GM19043 (cell line): ENCODE results near the gene OR56B1.

ENCODE experiments used
- ATAC-seq: cut with Tn5 transposase; IDR thresholded peaks from one replicate; pipeline ENCODE4 v1.9.1; 2021; ENCODE audit warnings: low read depth; ENCODE audit not compliant: unreplicated experiment

Gene OR56B1

DNA sequence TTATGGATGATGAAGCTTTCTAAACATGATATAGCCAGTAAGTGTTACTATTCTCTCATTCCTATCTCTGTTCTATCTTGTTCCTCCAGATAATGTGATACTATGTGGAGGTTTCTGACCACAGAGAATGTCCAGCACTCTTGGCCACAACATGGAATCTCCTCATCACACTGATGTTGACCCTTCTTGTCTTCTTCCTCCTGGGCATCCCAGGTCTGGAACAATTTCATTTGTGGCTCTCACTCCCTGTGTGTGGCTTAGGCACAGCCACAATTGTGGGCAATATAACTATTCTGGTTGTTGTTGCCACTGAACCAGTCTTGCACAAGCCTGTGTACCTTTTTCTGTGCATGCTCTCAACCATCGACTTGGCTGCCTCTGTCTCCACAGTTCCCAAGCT is 9.9 kb upstream of the OR56B1 start:
- no peak for ATAC-seq

DNA sequence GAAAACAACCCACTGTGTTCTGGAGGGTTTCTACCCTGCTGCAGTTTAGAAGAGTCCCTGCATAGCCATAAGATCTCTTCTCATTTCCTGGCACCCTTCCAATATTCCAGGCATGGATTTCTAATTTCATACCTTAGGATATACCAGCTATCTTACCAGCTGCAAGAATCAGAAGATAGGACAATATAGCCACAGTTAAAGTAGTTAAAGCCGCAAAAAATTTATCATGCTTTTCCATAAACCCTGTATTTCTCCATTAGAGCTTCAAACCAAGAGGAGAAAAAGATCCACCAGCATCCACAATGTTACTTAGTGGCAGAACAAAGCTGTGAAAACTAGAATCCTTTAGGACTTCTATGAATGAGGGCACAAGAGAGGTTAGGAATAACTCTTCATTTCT is 8.6 kb upstream of the OR56B1 start:
- no peak for ATAC-seq

DNA sequence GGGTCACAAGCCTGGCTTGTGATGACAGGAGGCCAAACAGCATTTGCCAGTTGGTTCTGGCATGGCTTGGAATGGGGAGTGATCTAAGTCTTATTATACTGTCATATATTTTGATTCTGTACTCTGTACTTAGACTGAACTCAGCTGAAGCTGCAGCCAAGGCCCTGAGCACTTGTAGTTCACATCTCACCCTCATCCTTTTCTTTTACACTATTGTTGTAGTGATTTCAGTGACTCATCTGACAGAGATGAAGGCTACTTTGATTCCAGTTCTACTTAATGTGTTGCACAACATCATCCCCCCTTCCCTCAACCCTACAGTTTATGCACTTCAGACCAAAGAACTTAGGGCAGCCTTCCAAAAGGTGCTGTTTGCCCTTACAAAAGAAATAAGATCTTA is 843 bp downstream of the OR56B1 start:
- ATAC-seq = no peak

DNA sequence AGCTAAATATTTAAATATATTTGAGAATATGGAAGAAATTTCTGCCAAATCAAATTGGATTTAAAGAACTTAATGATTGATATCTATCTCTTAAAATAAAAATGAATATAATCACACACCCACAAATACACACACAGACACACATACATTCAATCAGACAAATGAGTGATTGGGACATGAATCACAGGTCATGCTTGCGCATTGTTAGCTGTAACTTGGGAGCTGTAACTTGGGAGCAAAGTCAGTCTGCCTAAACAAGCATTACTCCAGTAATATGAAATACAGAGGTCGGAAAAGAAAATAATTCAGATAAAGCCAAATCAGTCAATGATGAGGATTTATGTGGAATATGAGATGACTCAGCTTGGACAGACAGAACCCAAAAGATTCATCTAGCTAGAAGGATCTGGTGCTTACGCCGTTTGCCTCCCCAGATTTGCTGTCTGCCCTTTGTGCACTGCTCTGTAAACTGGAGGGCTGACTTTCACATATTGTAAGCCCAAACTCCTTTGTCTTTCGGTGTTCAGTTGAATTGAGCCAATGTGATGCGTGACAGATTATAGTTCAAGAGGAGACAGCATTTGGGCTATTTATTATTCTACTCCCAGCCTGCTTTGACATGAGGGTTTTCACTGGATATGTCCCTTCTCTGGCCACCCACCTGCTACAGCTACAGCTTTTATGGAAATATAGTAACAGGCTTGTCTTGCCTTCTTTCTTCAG is 1.6 kb downstream of the OR56B1 start:
- no peak for ATAC-seq

DNA sequence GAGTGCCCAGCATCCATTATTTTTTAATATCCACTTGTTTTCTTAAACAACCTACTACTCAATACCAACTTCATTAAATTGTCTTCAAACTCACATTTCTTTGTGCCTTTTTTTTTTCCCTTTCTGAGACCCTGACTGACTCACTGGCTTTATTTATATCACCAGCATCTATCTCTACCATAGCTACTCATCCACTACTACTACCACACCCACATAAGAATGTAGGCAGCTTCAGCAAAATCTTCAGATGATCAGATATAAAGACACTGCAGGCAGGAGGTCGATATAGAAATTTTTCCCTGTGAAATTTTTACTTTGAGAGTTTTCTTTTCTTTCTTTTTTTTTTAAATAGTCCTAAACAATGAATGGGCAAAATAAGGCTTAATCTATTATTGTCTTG is 2.2 kb downstream of the OR56B1 start:
- no peak for ATAC-seq

DNA sequence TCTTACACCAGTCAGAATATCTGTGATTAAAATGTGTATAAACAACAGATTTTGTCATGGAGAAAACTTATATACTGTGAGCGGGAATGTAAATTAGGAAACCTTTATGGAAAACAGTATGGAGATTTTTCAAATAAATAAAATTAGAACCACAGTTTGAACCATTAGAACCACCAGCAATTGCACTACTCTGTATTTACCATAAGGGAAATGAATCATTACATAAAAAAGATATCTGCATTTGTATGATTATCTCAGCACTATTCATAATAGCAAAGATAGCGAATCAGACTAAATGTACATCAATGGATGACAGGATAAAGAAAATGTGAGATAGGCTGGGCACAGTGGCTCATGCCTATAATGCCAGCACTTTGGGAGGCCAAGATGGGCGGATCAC is 10.4 kb downstream of the OR56B1 start:
- ATAC-seq = no peak

DNA sequence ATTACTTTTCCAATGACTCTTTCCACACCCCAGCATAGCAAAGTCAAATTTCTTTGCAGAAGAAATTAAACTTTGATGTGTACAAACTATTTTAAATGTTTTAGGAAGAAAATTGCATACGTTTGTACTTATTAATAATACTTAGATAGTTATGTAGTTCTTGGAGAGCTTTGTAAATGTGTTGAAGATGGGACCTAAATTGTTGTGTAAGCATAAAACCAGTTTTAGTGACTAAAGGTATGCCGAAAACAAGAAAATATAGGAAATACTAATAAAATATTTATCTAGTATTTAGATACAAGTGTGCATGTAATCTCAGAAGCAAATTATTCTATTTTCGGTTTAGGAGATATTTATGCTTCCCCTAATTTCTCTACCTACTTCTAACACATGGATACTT is 13.6 kb downstream of the OR56B1 start:
- ATAC-seq = no peak

DNA sequence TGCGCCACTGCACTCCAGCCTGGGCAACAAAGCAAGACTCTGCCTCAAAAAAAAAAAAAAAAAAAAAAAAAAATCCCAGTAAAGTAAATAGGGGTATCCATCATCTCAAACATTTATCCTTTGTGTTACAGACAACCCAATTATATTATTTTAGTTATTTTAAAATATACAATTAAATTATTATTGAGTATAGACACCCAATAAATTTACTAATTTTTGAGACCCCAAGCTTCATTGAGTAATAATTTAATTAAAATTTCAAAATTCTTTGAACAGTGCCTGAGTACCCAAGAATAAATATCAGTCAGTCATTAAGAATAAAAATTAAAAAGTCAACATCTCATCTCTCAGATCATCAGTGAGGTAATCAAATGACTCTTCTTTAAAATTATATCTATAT is 17.7 kb downstream of the OR56B1 start, which contains the start of gene OR52N4:
TSS of gene OR52N4 (plus strand) at position 301 of the 400 bp plus-strand sequence. CDS start 498 bp downstream, outside the sequence.
- ATAC-seq = no peak

DNA sequence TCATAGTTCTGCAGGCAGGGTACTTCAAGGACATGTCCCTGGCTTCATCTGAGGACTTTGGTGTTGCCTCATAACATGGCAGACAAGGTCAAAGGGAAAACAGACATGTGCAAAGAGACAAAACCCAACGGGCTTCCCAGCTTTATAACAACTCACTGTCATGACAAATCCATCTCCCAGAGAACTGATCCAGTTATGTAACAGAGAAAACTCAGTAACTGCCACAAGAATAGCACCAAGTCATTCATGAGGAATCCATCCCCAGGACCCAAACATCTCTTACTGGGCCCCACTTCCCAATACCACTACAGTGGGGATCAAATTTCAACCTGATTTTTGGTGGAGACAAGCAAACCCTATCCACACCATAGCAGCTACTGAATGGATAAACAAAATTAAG is 30.8 kb downstream of the OR56B1 start:
- ATAC-seq = no peak

DNA sequence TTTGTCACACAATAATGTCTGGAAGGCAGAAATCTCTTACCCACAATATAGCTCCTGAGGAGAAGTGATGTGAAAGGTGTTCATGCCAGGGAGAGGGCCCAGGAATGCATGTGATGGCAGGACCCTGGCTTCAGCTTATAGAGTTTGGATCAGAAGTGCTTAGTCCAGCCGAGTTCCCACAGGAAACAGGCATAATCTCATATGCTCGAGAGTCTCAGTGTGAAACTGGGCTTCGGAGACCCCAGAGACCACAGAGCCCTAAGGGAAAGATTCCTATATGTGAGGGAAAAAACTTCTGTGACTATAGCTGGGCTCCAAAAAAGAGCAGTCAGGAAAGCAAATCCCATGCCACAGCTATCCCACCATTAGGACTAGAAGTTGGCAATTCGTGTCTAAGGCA is 47.0 kb downstream of the OR56B1 start, which contains the start of gene OR52N5:
TSS of gene OR52N5 (minus strand) at position 101 of the 400 bp plus-strand sequence. CDS start 4,721 bp downstream, outside the sequence.
- no peak for ATAC-seq
